HS-27A (cell line): Measurements from ENCODE around the gene CIBAR2.
"Not testable (repeated sequence)": the region's sequence is repeated elsewhere in the genome, so short reads cannot be mapped to it uniquely, and the experiment has no call there.

Source experiments
- DNase-seq: peaks from one replicate; pipeline ENCODE4 v3.0.0-alpha.2; 2012; ENCODE audit warnings: low read depth, missing footprints

CIBAR2 gene

DNA sequence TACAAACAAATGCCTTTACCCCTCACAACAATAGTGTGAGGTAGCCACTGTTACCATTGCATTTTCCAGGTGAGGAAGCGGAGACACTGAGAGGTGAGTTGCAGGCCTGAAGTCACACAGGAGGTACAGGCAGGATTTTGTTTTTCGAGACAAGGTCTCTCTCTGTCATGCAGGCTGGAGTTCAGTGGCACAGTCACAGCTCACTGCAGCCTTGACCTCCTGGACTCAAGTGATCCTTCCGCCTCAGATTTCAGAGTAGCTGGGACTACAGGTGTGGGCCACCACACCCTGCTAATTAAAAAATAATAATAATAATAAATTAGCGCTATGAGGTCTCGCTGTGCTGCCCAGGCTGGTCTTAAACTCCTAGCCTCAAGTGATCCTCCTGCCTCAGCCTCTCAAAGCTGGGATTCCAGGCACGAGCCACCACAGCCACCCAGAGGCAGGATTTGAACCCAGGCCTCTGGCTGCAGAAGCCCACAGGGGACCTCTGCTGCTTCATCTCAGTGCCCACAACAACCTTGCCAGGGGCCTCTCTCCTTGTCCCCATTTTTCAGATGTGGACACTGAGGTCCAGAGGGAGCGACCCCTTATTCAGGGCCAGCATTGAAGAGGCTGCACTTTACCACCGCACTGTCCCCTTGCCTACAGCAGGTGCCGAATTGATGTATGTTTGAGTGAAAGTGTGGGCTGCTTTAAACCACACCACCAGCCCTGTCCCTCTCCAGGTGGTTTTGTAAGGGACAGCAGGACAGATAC is 16.0 kb upstream of the CIBAR2 start:
- no peak for DNase-seq

DNA sequence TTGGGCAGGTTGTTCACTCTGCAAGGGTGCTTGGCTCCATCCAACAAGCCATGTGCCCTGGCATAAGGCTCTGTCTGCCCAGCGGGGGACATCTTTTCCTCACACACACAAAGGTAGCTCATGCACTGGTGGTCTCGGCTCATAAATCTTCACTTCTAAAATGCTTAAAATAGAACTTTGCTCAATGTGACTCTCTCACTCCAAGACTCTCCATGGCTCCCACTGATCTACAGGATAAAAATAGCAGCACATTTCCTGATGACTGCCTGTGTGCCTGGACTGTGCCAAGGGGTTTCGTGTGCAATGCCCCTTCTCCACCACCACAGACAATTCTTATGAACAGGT is 15.1 kb upstream of the CIBAR2 start:
- DNase-seq: no peak

- DNase-seq: no peak
Measured at GRCh38 chr16:85126705-85127378, 14.6 kb upstream of the CIBAR2 start.

DNA sequence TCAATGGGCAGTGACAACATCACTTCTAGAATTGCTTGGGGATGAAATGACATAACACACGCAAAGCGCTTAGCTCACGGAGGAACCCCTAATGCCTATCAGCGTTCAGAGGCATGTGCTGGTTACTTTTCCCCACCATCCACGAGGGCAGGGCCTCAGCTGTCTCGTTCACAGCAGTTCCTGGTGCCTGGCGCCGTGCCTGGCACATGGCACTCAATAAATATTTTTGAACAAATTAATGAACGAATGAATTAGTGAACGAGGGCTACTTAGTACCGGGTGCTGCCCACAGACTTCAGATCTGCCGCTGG is 14.1 kb upstream of the CIBAR2 start:
- DNase-seq: no peak

DNA sequence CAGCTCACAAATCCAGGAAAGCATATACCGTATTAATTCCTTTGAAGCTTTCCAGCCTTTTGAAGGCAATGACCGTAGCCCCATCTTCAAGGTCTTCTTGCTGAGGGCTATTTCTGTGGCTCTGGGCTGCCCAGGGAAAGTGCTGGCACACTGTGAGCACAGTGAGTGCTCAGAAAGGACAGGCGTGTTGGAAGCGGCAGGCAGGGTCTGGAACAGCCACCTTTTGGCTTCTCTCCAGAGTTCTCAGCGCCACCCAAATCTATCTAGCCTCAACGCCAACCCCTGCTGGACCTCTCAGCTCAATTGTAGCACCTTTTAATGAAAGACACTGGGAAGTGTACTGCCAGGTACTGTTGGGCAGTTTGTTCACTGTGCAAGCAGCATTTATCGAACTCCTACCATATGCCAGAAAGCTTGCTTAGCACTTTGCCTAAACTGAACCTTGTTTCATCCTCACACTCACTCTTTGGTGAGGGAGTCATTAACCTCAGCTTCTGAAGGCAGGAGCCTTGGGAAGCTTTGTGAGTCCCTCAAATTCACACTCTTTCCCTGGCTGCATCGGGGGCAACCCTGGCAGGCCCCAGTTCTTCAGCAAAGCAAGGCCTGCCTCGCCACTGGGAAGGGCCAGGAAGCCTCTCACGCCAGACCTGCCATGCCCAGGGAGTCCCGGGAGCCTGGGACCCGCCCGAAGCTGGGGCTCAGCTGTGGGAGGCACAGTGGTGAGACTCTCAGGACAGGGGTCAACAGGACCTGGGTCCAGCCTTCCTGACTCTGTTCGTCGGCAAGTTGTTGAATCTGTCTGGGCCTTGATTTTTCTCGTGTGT is 13.5 kb upstream of the CIBAR2 start:
- no peak for DNase-seq

GRCh38 chr16:85124636-85125346 is 12.5 kb upstream of the CIBAR2 start:
- no peak for DNase-seq

DNA sequence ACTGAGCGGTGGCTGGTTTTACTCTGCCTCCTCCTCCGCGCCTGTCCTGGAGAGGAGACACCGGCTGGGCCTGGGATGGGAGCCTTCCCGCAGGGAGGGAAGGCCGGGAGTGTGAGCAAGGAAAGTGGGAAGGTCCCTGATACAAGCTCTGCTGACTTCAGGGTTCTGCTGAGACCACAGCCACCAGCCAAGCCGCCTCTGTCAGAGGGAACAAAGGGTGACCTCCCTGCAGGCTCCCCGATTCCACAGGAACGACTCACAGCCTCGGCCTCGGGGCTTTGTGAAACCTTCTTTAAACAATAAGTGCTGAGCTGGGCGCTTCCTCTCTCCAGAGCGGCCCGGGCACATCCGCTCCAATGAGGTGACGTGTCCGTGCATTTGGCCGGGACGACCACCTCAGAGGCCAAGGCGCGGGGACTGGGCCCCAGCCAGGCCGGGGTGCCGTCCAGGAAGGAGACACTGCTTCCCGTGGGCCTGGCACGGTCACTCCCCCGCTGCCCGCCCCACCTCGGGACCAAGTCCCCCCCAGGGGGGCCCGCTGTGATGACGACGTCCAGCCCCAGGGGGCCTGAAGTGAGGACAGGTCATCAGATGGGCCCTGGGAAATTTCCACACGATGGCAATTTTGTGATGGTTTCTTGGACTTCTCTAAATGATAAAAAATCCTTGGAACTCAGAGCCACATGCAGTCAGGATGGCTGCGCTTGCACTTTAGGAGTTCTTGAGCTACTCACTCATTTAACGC is 11.8 kb upstream of the CIBAR2 start:
- no peak for DNase-seq

GRCh38 chr16:85123441-85123840 is 11.2 kb upstream of the CIBAR2 start:
- not testable (repeated sequence) for DNase-seq

- no peak for DNase-seq
Measured at GRCh38 chr16:85120006-85120340, 7.7 kb upstream of the CIBAR2 start.

GRCh38 chr16:85117418-85117817 is 5.1 kb upstream of the CIBAR2 start:
- no peak for DNase-seq

- peak; percentile 51 for DNase-seq
Measured at GRCh38 chr16:85114909-85115567, 2.8 kb upstream of the CIBAR2 start.

DNA sequence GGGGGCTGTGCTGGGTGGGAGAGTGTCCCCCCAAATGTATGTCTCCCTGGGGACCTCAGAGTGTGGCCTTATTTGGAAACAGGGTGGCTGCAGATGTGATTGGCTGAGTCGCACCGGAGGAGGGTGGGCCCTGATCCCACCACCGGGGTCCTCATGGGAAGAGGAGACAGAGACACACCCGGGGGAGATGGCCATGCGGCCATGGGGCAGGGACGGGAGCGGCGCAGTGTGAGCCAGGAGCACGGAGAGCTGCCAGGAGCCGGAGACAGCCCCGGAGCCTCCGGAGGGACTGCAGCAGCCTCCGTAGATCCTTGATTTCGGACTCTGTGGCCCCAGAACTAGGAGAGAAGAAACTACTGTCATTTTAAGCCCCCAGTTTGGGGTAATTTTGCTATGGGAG is 1.6 kb upstream of the CIBAR2 start:
- DNase-seq: no peak

DNA sequence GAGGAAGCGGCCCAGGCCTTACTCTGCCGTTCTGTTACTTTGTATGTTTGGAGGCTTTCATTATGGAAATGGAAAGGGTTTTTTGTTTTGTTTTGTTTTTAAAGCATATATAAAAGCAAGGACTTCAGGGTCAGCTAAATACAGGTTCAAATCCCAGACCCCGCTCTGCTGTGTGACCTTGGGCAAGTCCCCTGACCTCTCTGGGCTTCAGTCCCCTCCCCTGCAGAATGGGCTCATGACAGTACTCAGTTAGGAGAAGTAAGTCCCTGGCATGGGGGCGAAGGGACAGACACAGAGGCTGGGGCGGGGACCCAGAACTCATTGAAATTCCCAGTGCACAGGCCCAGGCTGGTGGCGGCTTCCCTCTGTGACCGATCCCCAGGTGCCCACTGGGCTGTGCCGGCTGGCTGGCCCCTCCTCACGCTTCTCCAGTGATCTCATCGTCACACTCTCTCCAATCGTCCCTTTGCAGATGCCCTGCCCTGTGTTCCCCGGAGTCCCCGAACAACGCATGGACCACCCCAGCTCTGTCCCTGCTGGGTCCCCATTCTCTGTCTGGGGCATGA is 979 bp upstream of the CIBAR2 start:
- no peak for DNase-seq

GRCh38 chr16:85111184-85111583 is 1.1 kb downstream of the CIBAR2 start:
- no peak for DNase-seq

DNA sequence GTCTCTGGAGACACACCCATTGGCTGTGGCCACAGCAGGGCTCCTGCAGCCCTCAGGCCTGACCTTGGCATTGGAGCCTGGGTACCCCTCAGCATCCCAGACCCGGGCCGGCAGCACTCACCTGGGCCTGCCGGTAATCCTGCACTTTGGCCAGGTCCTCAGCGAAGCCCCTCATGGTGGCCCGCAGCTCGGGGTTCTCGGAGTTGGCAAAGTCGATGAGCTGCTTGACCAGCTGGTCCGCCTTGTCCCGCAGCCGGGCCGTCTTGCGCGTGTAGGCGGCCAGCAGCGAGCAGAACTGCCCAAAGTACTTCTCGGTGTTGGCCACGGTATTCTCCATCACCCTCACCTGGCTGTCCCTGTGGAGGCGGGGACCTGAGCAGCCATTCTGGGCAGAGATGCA is 2.2 kb downstream of the CIBAR2 start:
- DNase-seq: no peak

DNA sequence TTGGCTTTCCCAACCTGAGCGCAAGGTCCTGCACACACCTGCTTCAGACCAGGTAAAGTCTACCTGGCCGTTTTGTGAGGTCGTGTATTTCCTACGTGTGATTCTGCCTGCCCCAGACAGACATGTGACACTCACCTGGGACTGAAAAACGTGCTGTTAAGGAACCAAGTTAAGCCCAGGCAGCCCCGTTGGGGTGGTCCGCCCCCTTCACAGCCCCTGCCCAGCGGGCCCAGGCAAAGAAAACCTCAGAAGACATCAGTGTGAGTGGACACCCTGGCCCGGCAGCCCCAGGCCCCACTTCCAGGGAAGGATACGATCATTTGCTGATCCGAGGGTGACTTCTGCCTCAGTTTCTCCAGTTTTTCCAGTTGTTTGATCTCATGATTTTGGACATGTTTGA is 4.7 kb downstream of the CIBAR2 start:
- DNase-seq: no peak

- DNase-seq: no peak
Measured at GRCh38 chr16:85107083-85107482, 5.2 kb downstream of the CIBAR2 start.

- no peak for DNase-seq
Measured at GRCh38 chr16:85105475-85105874, 6.8 kb downstream of the CIBAR2 start.

DNA sequence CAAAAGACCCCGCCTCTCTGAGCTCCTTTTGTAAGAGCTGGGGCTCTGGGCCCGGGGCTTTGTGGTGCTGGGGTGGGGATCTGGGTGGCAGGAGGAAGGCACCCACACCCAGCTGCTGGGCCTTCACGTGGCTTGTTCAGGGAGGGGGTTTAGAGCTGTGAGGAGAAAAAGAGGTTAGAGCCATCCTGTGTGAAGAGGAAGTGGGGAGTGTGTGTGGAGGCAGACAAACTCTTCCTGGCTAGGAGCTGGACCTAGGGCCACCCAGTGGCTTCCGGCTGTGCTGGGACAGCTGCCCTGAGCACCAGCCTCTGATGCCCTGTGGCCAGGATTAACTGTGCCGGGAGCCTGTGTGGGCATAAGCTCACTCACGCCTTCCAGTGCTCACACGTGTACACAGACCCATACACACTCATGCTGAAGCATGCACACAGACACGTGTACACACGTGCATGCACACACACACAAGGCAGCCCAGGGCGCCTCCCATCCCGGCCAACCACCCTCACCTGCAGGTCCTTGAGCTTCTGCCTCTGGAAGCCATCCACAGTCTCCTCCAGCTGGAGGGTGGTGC is 7.4 kb downstream of the CIBAR2 start:
- no peak for DNase-seq

DNA sequence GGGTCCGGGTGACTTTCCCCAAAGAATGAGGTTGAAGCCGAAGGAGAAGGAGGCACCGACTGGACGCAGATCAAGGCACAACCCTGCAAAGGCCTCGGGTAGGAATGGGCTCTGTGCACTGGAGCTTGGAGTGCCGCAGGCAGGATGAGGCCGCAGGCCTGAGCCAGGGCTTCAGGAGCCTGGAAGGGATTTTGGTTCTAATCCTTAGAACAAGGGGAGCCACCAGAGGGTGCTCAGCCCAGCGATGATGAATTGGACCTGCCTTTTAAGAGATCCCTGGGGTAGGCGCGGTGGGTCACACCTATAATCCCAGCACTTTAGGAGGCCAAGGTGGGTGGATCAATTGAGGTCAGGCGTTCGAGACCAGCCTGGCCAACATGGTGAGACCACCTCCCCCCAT is 8.1 kb downstream of the CIBAR2 start:
- DNase-seq: no peak
